ENCODE results near the gene HDAC4. TPM values are rescaled to one million over a fixed set of nuclear protein-coding genes. Genes with fewer than 3 reads are reported as not detected.
A peak's percentile ranks its signal among the peaks of the same experiment; 100 is the strongest.

HDAC4 gene
- total RNA-seq, 1 donor from 2014 or later, result 44.7 TPM

GRCh38 chr2:239167766-239168444, 232.9 kb downstream of the HDAC4 start:
- Mint-ChIP-seq H3K36me3 (ENCODE audit: low read depth) (peaks cover 51% of the 10 kb centered on the region), H3K27me3 (no peaks in the 10 kb centered on the region), H3K9me3 (peaks cover 14% of the 10 kb centered on the region), H3K4me1 (peaks cover 12% of the 10 kb centered on the region), H3K4me3 (no peak overlapping the region), H3K27ac (no peak overlapping the region)
- no peak for DNase-seq
- intact Hi-C loops (cut with micrococcal nuclease), result no loop called here

GRCh38 chr2:239167011-239167673, 233.7 kb downstream of the HDAC4 start:
- Mint-ChIP-seq H3K27ac (no peak overlapping the region), H3K36me3 (ENCODE audit: low read depth) (peaks cover 51% of the 10 kb centered on the region), H3K9me3 (peaks cover 9% of the 10 kb centered on the region), H3K4me1 (peaks cover 12% of the 10 kb centered on the region), H3K4me3 (no peak overlapping the region), H3K27me3 (no peaks in the 10 kb centered on the region)
- no peak for DNase-seq
- intact Hi-C loops (cut with micrococcal nuclease), result no loop called here

GRCh38 chr2:239166201-239166834, 234.5 kb downstream of the HDAC4 start:
- intact Hi-C loops (cut with micrococcal nuclease), result no loop called here
- no peak for DNase-seq
- H3K9me3 Mint-ChIP-seq, result peaks cover 5% of the 10 kb centered on the region
- no peak overlapping the region for H3K4me3 Mint-ChIP-seq
- peaks cover 12% of the 10 kb centered on the region for H3K4me1 Mint-ChIP-seq
- H3K36me3 Mint-ChIP-seq (ENCODE audit: low read depth), result peaks cover 54% of the 10 kb centered on the region
- no peak overlapping the region for H3K27ac Mint-ChIP-seq
- H3K27me3 Mint-ChIP-seq, result no peaks in the 10 kb centered on the region

GRCh38 chr2:239165206-239165831, 235.5 kb downstream of the HDAC4 start:
- H3K36me3 Mint-ChIP-seq (ENCODE audit: low read depth), result peaks cover 56% of the 10 kb centered on the region

GRCh38 chr2:239164335-239164871, 236.4 kb downstream of the HDAC4 start:
- Mint-ChIP-seq H3K27me3 (no peaks in the 10 kb centered on the region), H3K36me3 (ENCODE audit: low read depth) (peaks cover 61% of the 10 kb centered on the region), H3K4me1 (peaks cover 13% of the 10 kb centered on the region), H3K4me3 (no peak overlapping the region), H3K27ac (no peak overlapping the region), H3K9me3 (no peaks in the 10 kb centered on the region)
- peak; percentile 70 for DNase-seq
- intact Hi-C loops (cut with micrococcal nuclease), result no loop called here

More at GRCh38 chr2:239165206-239165831, 235.5 kb downstream of the HDAC4 start:
- Mint-ChIP-seq H3K4me1 (peaks cover 12% of the 10 kb centered on the region), H3K9me3 (no peaks in the 10 kb centered on the region), H3K4me3 (no peak overlapping the region), H3K27me3 (no peaks in the 10 kb centered on the region), H3K27ac (peak overlapping the region; percentile 7)
- DNase-seq, result no peak
- intact Hi-C loops (cut with micrococcal nuclease), result no loop called here

- Mint-ChIP-seq H3K4me3 (no peak overlapping the region), H3K4me1 (peaks cover 14% of the 10 kb centered on the region), H3K9me3 (no peaks in the 10 kb centered on the region), H3K27ac (no peak overlapping the region), H3K27me3 (no peaks in the 10 kb centered on the region), H3K36me3 (ENCODE audit: low read depth) (peaks cover 63% of the 10 kb centered on the region)
- DNase-seq, result no peak
- intact Hi-C loops (cut with micrococcal nuclease), result no loop called here
These were observed 237.0 kb downstream of the HDAC4 start for GRCh38 chr2:239163688-239164334.

- Mint-ChIP-seq H3K36me3 (ENCODE audit: low read depth) (peaks cover 66% of the 10 kb centered on the region), H3K4me1 (peaks cover 15% of the 10 kb centered on the region), H3K27me3 (no peaks in the 10 kb centered on the region), H3K27ac (no peak overlapping the region), H3K4me3 (no peak overlapping the region), H3K9me3 (no peaks in the 10 kb centered on the region)
- intact Hi-C loops (cut with micrococcal nuclease), result no loop called here
- no peak for DNase-seq
These were observed 237.7 kb downstream of the HDAC4 start for GRCh38 chr2:239162976-239163687.

- Mint-ChIP-seq H3K27me3 (no peaks in the 10 kb centered on the region), H3K27ac (no peak overlapping the region), H3K4me1 (peaks cover 15% of the 10 kb centered on the region), H3K4me3 (no peak overlapping the region), H3K9me3 (no peaks in the 10 kb centered on the region), H3K36me3 (ENCODE audit: low read depth) (peaks cover 65% of the 10 kb centered on the region)
- intact Hi-C loops (cut with micrococcal nuclease), result no loop called here
- no peak for DNase-seq
These were observed 238.5 kb downstream of the HDAC4 start for GRCh38 chr2:239162141-239162821.

GRCh38 chr2:239161711-239162140, 239.1 kb downstream of the HDAC4 start:
- Mint-ChIP-seq H3K9me3 (no peaks in the 10 kb centered on the region), H3K4me3 (no peak overlapping the region), H3K27me3 (no peaks in the 10 kb centered on the region), H3K27ac (no peak overlapping the region), H3K4me1 (peaks cover 15% of the 10 kb centered on the region), H3K36me3 (ENCODE audit: low read depth) (peaks cover 66% of the 10 kb centered on the region)
- intact Hi-C loops (cut with micrococcal nuclease), result no loop called here
- DNase-seq, result no peak

- H3K4me3 Mint-ChIP-seq, result no peak overlapping the region
- no peak for DNase-seq
- no peaks in the 10 kb centered on the region for H3K27me3 Mint-ChIP-seq
- no peaks in the 10 kb centered on the region for H3K9me3 Mint-ChIP-seq
- H3K36me3 Mint-ChIP-seq (ENCODE audit: low read depth), result peaks cover 70% of the 10 kb centered on the region
- no peak overlapping the region for H3K27ac Mint-ChIP-seq
- intact Hi-C loops (cut with micrococcal nuclease), result no loop called here
- H3K4me1 Mint-ChIP-seq, result peaks cover 15% of the 10 kb centered on the region
These were observed 240.3 kb downstream of the HDAC4 start for GRCh38 chr2:239160226-239161143.

- Mint-ChIP-seq H3K27me3 (no peaks in the 10 kb centered on the region), H3K27ac (peak overlapping the region; percentile 60), H3K36me3 (ENCODE audit: low read depth) (peaks cover 72% of the 10 kb centered on the region), H3K9me3 (no peaks in the 10 kb centered on the region), H3K4me3 (no peak overlapping the region), H3K4me1 (peaks cover 6% of the 10 kb centered on the region)
- intact Hi-C loops (cut with micrococcal nuclease), result no loop called here
- DNase-seq, result no peak
These were observed 241.3 kb downstream of the HDAC4 start for GRCh38 chr2:239159476-239159911.
